Stimulated activated CD4-positive, alpha-beta T cell treated with anti-CD3 and anti-CD28 coated beads, Interleukin-1b, Interleukin-23, amount 100 ng/mL, for 1 hour (primary cell): ENCODE measurements around the gene EXOC6B.
"Not testable (repeated sequence)": the region's sequence is repeated elsewhere in the genome, so short reads cannot be mapped to it uniquely, and the experiment has no call there.

Experiments
- DNase-seq, 2 donors: peaks; one replicate each; pipeline ENCODE4 v3.0.0-alpha.2; 2020; ENCODE audit warnings: low read depth in 2 of 2

EXOC6B gene

GRCh38 chr2:72442270-72442669 lies 383.6 kb downstream of the EXOC6B start:
- no peak for DNase-seq

- no peak for DNase-seq
Measured at GRCh38 chr2:72439892-72440291, 385.9 kb downstream of the EXOC6B start.

- DNase-seq: no peak
Measured at GRCh38 chr2:72438364-72438763, 387.5 kb downstream of the EXOC6B start.

GRCh38 chr2:72431737-72432136 lies 394.1 kb downstream of the EXOC6B start:
- DNase-seq: no peak

GRCh38 chr2:72427022-72427861 lies 398.6 kb downstream of the EXOC6B start:
- no peak for DNase-seq

GRCh38 chr2:72425996-72426395 lies 399.8 kb downstream of the EXOC6B start:
- DNase-seq: no peak

GRCh38 chr2:72423756-72424155 lies 402.1 kb downstream of the EXOC6B start:
- DNase-seq: no peak

GRCh38 chr2:72421771-72422379 lies 404.0 kb downstream of the EXOC6B start:
- DNase-seq: not testable (repeated sequence)

- DNase-seq: no peak
Measured at GRCh38 chr2:72415781-72416475, 409.9 kb downstream of the EXOC6B start.

- no peak for DNase-seq
Measured at GRCh38 chr2:72415241-72415661, 410.6 kb downstream of the EXOC6B start.

- no peak for DNase-seq
Measured at GRCh38 chr2:72414137-72414760, 411.6 kb downstream of the EXOC6B start.

- DNase-seq: no peak
Measured at GRCh38 chr2:72413716-72414115, 412.1 kb downstream of the EXOC6B start.

GRCh38 chr2:72412214-72412613 lies 413.6 kb downstream of the EXOC6B start:
- DNase-seq: no peak

- DNase-seq: no peak
Measured at GRCh38 chr2:72399879-72400278, 426.0 kb downstream of the EXOC6B start.

- DNase-seq: no peak
Measured at GRCh38 chr2:72395096-72395495, 430.7 kb downstream of the EXOC6B start.

GRCh38 chr2:72394541-72395070 lies 431.2 kb downstream of the EXOC6B start:
- DNase-seq: no peak

- no peak for DNase-seq
Measured at GRCh38 chr2:72389447-72389846, 436.4 kb downstream of the EXOC6B start.

GRCh38 chr2:72388263-72388662 lies 437.6 kb downstream of the EXOC6B start:
- no peak for DNase-seq

GRCh38 chr2:72386288-72386687 lies 439.5 kb downstream of the EXOC6B start:
- no peak for DNase-seq

- DNase-seq: no peak
Measured at GRCh38 chr2:72378753-72379348, 447.0 kb downstream of the EXOC6B start.

- DNase-seq: no peak
Measured at GRCh38 chr2:72367530-72368225, 458.2 kb downstream of the EXOC6B start.
